GOT3 (cell line): ENCODE measurements around the gene FAM89B.

ENCODE experiments used
- DNase-seq: peaks from one replicate; lab custom pipeline; 2025; ENCODE audit warnings: mixed read lengths; lab: John Stamatoyannopoulos, UW

FAM89B gene

DNA sequence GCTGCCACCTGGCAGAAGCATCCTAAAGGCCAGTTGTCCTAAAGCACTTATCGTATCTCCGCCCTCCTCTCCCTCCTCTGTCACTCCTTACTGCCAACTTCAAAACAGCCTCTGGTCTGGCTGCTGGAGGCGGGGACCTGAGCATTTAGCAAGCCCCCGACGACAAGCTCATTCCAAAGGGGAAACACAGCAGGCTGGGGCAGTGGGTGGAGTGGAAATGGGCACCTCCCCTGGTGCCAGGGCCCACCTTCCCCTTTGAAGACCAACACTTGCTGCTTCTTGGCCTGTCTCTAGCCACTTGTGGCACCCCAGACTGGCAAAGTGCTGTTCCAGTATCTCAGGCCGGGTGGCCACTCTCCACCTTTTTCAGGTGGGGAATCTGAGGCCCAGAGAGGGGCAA is 38.1 kb downstream of the FAM89B start:
- DNase-seq: no peak

DNA sequence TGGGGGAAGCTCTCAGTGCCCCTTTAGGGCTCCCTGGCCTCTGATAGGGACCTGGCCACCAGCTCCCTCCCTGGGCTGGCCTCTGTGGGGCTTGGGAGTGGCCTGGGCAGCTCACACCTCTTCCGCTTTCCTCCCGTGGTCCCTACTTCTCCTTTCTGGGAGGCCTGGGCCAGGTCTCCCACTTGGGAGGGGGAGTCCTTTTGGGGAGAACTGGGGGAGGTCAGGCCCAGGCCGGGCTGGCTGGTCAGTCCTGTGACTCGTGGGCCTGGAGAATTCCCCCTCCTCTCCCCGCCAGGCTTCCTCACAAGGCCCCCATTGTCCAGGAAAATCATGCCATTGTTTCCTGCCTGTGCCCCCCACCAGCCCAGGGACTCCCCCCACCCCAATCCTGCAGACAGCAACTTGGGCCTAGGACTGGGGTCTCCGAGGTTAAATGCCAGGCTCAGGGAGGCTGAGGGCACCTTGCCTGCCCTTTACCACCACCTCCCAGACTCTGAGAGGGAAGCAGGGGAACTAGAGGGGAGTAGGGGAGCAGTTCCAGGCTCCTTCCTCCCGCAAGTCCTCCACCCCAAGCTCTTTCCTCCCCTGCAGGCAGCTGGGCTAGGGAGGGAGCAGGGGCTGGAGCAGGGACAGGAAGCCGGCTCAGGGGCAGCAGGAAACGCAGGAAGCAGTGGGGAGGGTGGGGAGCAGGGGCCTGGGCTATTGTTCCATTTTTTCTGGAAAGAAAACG is 38.9 kb downstream of the FAM89B start:
- DNase-seq: no peak

DNA sequence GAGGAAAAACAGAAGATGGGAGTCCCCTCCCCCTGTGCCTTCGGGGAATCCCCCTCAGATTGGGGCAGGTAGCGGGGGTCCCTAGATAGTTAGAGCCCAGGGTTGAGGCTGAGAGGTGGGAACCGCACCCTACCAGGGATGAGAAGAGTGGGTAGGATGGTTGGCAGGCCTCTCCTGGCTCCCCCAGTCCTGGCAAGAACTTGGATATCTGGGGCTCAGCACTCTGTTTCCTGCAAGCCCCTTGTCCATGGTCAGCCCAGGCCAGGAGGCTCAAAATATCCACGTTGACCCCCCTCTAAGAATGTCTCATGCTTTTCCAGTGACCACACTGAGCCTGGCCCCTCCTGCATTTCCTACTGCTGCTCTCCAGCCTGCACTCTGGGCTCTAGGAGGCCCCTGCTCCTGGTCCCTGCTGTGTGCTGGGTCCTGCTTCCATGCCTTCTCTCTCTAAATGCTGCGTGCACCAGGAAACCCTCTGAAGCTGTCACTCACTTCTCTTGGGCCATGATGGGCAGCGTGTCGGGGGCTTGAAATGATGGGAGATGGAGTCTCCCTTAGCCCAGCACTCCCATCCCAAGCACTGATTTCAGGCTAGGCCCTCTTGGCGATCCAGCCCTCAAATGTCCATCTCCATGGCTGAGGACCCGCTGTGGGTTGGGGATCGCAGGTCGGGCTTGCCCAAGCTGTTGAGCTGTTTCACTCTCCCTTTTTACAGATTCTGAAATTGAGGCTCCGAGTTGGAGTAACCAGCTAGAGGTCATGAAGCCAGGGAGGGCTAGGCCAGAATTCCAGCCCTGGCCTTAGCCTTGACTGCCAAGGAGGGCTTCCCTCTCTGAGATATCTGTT is 39.6 kb downstream of the FAM89B start:
- DNase-seq: no peak

DNA sequence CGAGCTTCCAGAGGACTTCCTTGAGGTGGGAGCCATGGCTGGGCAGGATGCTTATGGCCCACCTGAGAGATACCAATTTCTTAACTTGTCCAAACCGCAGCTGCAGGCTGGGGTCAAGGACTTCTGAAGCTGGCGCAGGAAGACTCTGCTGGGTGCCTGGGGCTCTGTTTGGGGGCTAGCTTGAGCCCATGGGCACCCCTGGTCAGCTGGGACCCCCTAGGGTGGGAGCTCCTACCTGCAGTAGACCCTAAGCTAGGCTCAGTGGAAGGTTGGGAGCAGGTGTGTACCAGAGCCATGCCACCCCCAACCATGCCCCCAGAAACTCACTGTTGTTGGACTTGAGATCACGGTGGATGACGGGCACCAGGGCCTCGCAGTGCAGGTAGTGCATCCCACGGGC is 40.4 kb downstream of the FAM89B start:
- DNase-seq: no peak

DNA sequence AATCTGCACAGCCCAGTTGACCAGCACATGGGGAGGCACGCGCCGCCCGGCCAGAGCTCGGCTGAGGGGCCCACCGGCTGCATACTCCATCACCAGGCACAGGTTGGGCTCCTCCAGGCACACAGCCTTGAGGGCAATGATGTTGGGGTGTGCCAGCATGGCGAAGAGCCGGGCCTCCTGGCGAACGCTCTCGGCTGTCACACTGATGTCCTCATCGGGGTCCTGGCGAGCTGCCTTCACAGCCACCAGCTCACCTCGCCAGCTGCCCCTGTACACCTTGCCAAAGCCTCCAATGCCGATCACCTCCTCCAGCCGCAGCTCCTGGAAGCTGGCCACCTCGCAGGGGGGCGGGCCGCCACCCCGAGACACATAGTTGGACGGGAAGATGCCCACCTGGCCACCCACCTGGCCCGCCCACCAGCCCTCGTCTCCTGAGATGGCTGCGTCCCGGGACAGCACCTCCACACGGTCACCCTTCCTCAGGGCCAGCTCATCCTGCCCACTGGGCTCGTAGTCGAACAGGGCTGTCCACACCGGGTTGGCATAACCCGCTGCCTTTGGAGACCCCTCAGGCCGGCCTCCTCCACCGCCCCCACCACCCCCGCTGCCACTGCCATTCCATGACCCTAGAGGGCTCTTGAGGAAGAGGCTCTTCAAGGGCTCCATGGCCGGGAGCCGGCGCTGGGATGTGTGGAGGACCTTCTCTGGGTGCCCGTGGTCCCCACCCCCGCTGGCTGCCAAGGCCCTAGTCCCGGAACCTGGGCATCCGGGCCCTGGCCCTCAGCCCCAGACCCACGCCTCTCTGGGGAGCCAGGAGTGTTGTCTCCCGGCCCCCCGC is 41.0 kb downstream of the FAM89B start:
- DNase-seq: no peak

DNA sequence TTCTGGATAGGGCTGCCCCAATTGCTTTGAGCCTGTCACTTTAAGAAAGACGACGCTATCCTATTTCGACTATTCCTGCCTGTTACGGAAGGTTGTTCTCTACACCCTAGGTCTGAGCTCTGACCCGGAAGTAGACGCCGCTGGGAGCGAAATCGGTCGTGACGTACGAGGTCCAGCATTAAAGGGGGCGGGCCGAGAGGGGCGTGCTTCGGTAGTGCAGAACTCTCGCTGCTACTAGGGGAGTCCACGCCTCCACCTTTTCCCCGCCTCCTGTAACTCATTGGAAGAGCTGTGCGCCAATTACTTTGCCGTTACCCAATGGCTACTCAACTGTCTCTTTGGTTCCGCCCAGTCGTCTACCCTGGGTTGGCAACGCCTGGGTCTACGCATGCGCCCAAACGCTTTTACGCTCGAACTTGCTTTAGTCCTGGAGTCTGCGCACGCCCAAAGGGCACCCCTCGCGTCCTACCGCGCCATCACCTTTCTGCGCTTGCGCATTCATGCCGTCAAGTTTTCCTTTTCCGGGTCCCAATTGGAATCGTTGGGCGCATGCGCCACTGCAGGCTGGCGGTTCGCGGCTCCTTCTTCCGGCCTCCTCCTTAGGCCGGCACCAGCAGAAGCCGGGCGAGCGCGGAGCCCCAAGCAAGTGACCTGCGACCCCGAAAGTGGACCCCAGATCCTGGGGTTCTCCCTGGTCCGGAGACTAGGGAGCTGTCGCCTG is 43.1 kb downstream of the FAM89B start, which contains the start of gene PCNX3:
Gene PCNX3 (plus strand): TSS at position 548 of the 721 bp plus-strand sequence. CDS start 536 bp downstream, outside the sequence.
- peak; percentile 99 for DNase-seq

DNA sequence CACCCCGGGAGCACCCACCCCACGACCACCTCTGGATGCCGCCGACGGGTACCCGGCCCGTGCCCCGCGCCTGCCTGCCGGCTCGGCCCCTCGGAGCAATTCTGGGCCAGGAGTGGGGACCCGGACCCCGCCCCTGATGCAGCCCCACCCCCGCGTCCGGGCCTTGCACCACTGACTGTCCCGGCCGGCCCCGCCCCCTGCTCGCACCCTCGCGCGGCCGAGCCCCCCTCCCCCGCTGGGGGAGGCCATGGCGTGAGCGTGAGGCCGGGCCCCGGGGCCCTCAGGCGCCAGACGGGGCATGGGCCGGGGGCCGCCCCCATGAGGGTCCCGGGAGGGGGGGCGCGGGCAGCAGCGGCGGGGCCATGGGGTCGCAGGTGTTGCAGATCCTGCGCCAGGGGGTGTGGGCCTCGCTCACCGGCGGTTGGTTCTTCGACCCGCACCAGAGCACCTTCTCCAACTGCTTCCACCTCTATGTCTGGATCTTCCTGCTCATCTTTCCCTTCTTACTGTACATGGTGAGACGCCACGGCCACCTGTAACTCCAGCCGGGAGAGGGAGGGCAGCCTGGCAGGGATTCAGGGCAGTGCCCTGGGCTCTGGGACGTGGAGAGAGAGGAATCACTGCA is 43.7 kb downstream of the FAM89B start:
- DNase-seq: no peak

DNA sequence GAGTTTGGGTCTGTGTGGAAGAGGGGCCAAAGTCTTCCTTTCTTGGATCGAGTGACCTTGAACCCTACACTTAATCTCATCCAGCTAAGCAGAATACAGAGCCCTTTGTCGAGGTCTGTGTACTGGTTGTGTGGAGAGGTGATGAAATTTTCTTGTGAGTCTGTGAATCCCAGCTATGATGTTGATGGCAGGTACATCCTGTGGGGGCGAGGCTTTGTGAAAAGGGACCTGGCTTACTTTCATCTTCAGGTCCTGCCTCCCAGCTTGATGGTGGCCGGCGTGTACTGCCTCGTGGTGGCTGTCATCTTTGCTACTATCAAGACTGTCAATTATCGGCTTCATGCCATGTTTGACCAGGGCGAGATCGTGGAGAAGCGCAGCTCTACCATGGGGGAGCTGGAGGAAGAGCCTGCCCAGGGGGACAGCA is 44.2 kb downstream of the FAM89B start:
- no peak for DNase-seq

DNA sequence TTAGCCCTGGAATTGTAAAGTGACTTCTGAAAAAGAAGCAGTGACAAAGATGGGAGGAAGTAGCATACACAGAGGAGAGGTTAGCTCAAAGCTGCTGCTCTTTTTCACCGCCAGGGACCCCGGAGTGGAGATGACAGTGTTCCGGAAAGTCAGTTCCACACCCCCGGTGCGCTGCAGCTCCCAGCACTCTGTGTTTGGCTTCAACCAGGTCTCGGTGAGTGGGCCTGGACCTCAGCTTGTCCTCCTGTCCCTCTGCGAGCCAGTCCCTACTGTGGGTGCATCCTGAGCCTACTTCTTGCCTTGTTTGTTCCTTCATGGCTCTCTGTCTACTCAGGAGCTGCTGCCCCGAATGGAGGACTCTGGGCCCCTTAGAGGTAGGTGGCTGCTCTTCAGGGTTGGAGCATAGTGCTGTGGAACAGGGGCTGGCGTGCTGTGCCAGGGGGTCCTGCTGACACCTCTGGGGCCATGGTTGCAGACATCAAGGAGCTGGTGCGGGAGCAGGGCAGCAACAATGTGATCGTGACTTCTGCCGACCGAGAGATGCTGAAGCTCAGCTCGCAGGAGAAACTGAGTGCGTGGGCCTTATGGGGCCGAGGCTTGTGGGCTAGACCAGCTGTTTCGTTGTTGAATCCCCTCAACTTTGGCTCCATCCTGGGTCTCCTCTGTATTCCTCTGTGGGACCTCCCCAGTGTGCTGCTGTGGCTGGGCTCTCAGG is 45.0 kb downstream of the FAM89B start:
- DNase-seq: no peak

DNA sequence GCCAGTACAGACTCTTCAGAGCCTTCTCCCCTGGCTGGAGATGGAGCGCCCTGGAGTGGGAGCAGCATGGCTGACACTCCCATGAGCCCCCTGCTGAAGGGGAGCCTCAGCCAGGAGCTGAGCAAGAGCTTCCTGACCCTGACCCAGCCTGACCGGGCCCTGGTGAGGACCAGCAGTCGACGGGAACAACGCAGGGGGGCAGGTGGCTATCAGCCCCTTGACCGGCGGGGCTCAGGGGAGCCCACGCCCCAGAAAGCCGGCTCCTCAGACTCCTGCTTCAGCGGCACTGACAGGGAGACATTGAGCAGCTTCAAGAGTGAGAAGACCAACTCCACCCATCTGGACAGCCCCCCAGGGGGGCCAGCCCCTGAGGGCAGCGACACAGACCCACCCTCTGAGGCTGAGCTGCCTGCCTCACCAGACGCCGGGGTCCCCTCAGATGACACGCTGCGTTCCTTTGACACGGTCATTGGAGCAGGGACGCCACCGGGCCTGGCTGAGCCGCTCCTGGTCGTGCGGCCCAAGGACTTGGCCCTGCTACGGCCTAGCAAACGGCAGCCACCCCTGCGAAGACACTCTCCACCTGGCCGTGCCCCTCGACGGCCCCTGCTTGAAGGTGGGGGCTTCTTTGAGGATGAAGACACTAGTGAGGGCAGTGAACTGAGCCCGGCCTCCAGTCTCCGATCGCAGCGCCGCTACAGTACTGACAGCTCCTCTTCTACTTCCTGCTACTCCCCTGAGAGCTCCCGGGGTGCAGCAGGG is 45.8 kb downstream of the FAM89B start:
- no peak for DNase-seq

DNA sequence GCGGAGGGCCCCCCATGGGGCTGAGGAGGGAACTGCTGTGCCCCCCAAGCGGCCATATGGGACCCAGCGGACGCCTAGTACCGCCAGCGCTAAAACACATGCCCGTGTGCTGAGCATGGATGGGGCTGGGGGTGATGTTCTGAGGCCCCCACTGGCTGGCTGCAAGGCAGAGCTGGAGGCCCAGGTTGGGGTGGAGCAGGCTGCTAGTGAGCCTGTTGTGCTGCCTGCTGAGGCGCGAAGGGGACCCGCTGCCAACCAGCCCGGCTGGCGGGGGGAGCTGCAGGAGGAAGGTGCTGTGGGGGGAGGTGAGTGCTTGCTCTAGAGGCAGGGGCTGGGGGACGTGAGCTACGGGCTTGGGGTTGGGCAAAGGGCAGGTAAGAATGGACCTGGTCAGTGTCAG is 46.4 kb downstream of the FAM89B start:
- DNase-seq: no peak

DNA sequence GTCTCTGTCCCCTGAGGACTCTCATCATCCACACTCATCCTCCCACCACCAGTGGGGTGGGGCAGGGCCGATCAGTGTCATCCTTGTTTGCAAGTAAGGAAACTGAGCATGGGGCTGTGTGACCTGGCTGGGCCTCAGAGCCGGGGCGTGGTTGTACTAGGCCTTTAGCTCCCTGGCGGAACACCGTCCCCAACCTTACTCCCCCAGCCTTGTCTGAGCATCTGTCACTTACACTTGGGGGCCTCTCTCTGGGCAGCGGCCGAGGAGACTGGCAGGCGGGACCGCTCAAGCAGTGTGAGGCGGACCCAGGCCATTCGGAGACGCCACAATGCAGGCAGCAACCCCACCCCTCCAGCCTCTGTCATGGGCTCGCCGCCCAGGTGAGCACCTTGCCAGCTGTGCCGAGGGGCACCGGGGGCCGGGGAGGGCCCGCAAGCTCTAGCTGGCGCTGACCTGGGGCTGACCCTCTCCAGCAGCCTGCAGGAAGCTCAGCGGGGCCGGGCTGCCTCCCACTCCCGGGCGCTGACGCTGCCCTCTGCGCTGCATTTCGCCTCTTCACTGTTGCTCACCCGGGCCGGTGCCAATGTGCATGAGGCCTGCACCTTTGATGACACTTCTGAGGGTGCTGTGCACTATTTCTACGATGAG is 47.1 kb downstream of the FAM89B start:
- DNase-seq: no peak

DNA sequence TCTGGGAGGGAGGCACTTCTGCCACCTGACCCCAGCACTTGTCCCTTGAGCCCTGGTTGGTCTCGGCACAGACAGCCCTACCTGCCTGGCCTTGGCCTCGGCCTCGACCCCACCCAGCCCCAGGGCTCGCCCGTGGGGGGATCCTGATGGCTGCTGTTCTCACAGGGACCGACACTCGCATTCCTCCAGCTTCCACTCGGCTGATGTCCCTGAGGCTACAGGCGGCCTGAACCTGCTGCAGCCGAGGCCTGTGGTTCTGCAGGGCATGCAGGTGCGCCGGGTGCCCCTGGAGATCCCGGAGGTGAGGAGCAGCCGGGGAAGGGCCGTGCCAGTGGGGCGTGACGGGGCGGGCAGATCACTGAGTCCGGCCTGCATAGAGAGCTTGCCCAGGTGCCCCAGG is 48.3 kb downstream of the FAM89B start:
- DNase-seq: no peak

DNA sequence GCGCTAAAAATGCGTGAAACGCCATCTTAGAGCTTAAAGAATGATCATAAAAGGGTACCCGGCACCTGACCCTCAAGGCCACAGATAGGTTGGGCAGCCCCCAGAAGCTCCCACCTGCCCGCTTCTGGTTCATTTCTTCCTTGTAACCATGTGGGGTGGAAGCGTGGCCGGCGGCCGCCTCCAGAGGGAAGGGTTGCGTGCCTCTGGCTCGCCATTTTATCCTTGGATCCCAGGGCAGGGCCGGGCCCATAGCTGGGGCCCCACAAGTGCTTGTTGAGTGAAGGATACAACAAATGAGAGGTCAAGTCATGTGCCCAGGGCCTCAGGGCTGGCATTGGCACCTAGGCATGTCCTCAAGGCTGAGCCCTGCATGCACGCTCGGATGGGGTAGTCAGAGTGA is 49.1 kb downstream of the FAM89B start:
- no peak for DNase-seq

DNA sequence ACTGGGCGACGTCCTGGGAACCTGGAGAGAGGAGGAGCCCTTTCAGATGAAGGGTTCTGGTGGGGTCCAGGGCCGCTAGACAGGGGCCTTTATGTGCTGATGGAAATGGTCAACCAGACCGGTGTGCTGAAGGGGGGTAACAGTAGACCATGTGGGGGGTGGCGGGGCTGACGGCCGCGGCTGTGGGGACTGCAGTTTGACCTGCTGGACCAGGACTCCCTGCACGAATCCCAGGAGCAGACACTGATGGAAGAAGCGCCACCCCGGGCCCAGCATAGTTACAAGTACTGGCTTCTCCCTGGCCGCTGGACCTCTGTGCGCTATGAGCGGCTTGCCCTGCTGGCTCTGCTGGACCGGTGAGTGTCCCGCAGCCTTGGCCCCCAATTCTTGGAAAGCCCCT is 49.7 kb downstream of the FAM89B start:
- DNase-seq: no peak

DNA sequence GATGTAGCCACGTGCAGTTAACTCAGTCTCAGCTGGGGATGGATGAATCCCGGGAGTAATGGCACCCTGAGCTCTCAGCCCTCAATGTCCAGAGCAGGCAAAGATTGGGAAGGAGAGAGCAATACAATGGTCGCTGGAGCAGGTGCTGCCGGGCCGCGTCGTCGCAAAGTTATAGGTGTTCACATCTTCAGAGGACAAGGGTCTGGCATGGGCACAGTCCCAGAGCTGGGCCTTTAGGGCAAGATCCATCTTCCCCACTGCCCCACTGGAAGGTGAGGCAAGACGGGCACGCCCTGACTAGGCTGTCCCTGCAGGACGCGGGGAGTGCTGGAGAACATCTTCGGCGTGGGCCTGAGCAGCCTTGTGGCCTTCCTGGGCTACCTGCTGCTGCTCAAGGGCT is 50.8 kb downstream of the FAM89B start:
- DNase-seq: no peak
